Heart right ventricle (tissue), 16 donors: ENCODE results near the gene MYH11. TPM values are rescaled to one million over a fixed set of nuclear protein-coding genes. Genes with fewer than 3 reads are reported as not detected.

ENCODE experiments used
- ATAC-seq, 8 donors: fragments of 200-7000 bp; cut with Tn5 transposase; one replicate each; pipeline ENCODE4 v1.9.1; 2020; ENCODE audit warnings: mild to moderate bottlenecking in 8 of 8, moderate library complexity in 8 of 8, moderate number of reproducible peaks in 1 of 8
- DNase-seq, 2 donors: peaks; one replicate each; pipeline ENCODE4 v3.0.0-alpha.2; 2020
- H3K27ac ChIP-seq, 10 donors: fragments of 200-600 bp; sonication (generic) in 2 of 10; one replicate each; pipeline versions ENCODE4 v1.5.0 to v1.8.0; 2020 to 2022; ENCODE audit warnings: mild to moderate bottlenecking in 3 of 10
- H3K27me3 ChIP-seq, 7 donors: fragments of 200-600 bp; one replicate each; pipeline ENCODE4 v1.8.0; 2021 to 2022; ENCODE audit warnings: mild to moderate bottlenecking in 2 of 7
- H3K36me3 ChIP-seq, 9 donors: fragments of 200-600 bp; sonication (generic) in 1 of 9; one replicate each; pipeline versions ENCODE4 v1.5.0 to v1.8.0; 2020 to 2022; ENCODE audit warnings: mild to moderate bottlenecking in 2 of 9
- H3K4me1 ChIP-seq, 9 donors: fragments of 200-600 bp; sonication (generic) in 1 of 9; one replicate each; pipeline versions ENCODE4 v1.5.0 to v1.8.0; 2020 to 2022; ENCODE audit warnings: mild to moderate bottlenecking in 4 of 9
- H3K4me3 ChIP-seq, 10 donors: fragments of 200-600 bp; sonication (generic) in 2 of 10; one replicate each; pipeline versions ENCODE4 v1.5.0 to v1.8.0; 2020 to 2022; ENCODE audit warnings: mild to moderate bottlenecking in 7 of 10, moderate library complexity in 2 of 10
- H3K9me3 ChIP-seq, 11 donors: fragments of 200-600 bp in 10 of 11; sonication (generic) in 2 of 11; one replicate each; pipeline versions ENCODE4 v1.5.0 to v1.8.0; 2013 to 2022; ENCODE audit warnings: mild to moderate bottlenecking in 2 of 11, control low read depth in 1 of 11, moderate library complexity in 1 of 11
- WGBS, 2 donors: extraction: QIAGEN DNeasy Blood & Tissue Kit; methylation state at CpG; one replicate each; pipeline ENCODE4 v1.1.7; 2013; ENCODE audit warnings: inconsistent platforms in 1 of 2; 5-methylcytosine and 5-hydroxymethylcytosine counted together
- intact Hi-C, 10 donors: fragments of 100-400 bp; cut with DNase I; formaldehyde crosslinking; loops; one replicate each; pipeline versions ENCODE4 v1.11.1 to v1.14.2; 2022
- polyA plus RNA-seq, 2 donors: library from polyadenylated mRNA; stranded (reverse); fragments of 200-250 nt; gene quantifications; one replicate each; pipeline ENCODE4 v1.2.3, GENCODE V29; 2013
- total RNA-seq, 10 donors: library from RNA; stranded (reverse); fragmentation: NEBNext Ultra II Directional in 3 of 10; extraction: Animal tissue kit (Norgen Biotek cat#: 25700) in 3 of 10; gene quantifications; one replicate each; pipeline versions ENCODE4 v1.2.1 to v1.2.4, GENCODE V29; 2021 to 2023
- TF ChIP-seq, protein P1 (sequence below), 9 donors: fragments of 200-600 bp; sonication (generic) in 2 of 9; IDR thresholded peaks; one replicate each; pipeline versions ENCODE4 v1.5.0 to v1.8.0; 2021 to 2022; ENCODE audit warnings: antibody characterized with exemption in 9 of 9, mild to moderate bottlenecking in 5 of 9, moderate library complexity in 1 of 9
- donor health status: Arrhythmogenic right ventricular cardiomyopathy.
- donor health status: ischemic (EF 13 %, LVEDD 7.1; RV severe dilation, severe dysfunction).
- donor health status: healthy with polysubstance abuse.
- donor health status: DM: no; HTN: yes; CAD: no.
- donor health status: DM: no; HTN: no; CAD: no.
- donor health status: ischemic (EF 25% LVEDD 6.9; RV normal size, moderate dysfunction).
- donor health status: ischemic (EF 25% LVEDD 5.7; RV mildly dilated, moderate dysfunction).
- donor health status: healthy.
- donor health status: DM: yes; HTN: yes; CAD: no.
- donor health status: Ischemic cardiomyopathy.
- donor health status: ischemic (EF 35%, LVEDD 5.7; RV mildly dilated, moderate dysfunction).
- donor health status: nonischemic (EF 11% LVEDD 7.7; RV severe dilation, severe dysfunction).
- donor health status: DM: yes; HTN: yes; CAD: no.
- donor health status: PGD.
- donor health status: ischemic (EF 29% LVEDD 5.4; RV normal size, mild dysfunction).
- donor health status: nonischemic (EF 23%, LVEDD 6.1; RV moderate dilation, normal function).

Gene MYH11
- total and polyA plus RNA-seq, 12 donors, result 9.8 to 46.7 (median 23.5) TPM

DNA sequence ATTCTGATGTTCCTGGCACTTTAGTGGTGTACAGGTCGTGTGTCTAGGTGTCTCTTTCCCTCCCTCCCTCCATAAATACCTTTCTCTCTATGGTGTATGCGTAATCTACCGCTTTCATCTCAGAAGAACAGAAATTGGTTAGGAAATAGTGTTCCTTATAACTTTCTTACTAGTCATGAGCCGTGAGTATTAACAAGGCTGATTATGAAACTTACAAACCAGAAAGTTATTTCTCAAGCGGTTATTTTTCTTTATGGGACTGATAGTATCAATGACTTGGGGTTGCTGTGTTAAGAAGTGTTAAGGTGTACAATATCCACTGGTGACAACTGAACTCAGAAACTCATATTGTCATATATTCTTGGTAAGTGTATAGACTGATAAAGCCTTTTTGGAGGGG is 13.2 kb upstream of the MYH11 start:
- ATAC-seq, result no peak
- no peak overlapping the region for H3K27ac ChIP-seq
- peaks cover 0 to 12% (median 5%) of the 10 kb centered on the region in 9 donors for H3K4me1 ChIP-seq
- no peak for DNase-seq
- intact Hi-C loops, result loop anchor here in 2 of 10 donors (5.0 to 10.0 kb wide), 2 partner anchors 252 to 265 kb away; no protein-coding TSS in a partner anchor
- no peak overlapping the region for H3K4me3 ChIP-seq
- no peaks in the 10 kb centered on the region for H3K9me3 ChIP-seq
- H3K27me3 ChIP-seq, result no peaks in the 10 kb centered on the region
- 93 to 95% methylated on average over 5 of the region's 5 CpGs for WGBS, 2 donors
- TF ChIP-seq, protein P1, sequence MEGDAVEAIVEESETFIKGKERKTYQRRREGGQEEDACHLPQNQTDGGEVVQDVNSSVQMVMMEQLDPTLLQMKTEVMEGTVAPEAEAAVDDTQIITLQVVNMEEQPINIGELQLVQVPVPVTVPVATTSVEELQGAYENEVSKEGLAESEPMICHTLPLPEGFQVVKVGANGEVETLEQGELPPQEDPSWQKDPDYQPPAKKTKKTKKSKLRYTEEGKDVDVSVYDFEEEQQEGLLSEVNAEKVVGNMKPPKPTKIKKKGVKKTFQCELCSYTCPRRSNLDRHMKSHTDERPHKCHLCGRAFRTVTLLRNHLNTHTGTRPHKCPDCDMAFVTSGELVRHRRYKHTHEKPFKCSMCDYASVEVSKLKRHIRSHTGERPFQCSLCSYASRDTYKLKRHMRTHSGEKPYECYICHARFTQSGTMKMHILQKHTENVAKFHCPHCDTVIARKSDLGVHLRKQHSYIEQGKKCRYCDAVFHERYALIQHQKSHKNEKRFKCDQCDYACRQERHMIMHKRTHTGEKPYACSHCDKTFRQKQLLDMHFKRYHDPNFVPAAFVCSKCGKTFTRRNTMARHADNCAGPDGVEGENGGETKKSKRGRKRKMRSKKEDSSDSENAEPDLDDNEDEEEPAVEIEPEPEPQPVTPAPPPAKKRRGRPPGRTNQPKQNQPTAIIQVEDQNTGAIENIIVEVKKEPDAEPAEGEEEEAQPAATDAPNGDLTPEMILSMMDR (IDR thresholded peaks at IDR 0.05), result no peak
- H3K36me3 ChIP-seq, result peaks cover 0 to 93% (median 30%) of the 10 kb centered on the region in 9 donors

GRCh38 chr16:15866451-15866850 is 9.6 kb upstream of the MYH11 start:
- H3K4me3 ChIP-seq, result no peak overlapping the region
- intact Hi-C loops, result no loop called here
- no peaks in the 10 kb centered on the region for H3K9me3 ChIP-seq
- DNase-seq (no peak), ATAC-seq (no peak)
- no peaks in the 10 kb centered on the region for H3K27me3 ChIP-seq
- H3K27ac ChIP-seq, result no peak overlapping the region
- TF ChIP-seq, protein P1 (IDR thresholded peaks at IDR 0.05), result no peak
- H3K36me3 ChIP-seq, result peaks cover 0 to 68% (median 30%) of the 10 kb centered on the region in 9 donors
- H3K4me1 ChIP-seq, result peaks cover 0 to 5% (median 0%) of the 10 kb centered on the region in 9 donors
- 89 to 93% methylated on average over 5 of the region's 5 CpGs for WGBS, 2 donors

DNA sequence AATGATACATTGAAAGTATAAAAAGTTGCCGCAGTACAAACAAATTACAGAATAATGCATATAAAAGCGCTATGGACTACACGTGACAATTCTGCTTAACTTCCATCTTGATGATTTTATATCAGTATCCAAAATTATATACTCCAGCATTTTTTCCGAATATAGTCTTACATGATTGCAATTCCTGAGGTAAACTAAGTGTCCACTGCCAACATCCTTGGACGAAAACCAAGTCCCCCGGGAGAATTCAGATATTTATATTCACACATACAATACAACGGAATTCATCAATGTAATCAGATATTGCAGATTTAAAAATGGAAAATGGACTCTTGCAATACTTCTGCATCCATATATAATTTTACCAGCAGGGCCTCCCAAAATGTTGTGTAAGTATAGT is 8.9 kb upstream of the MYH11 start:
- intact Hi-C loops, result no loop called here
- no peak for DNase-seq
- ATAC-seq, result no peak
- Histone ChIP-seq H3K4me3 (no peak overlapping the region), H3K27me3 (no peaks in the 10 kb centered on the region), H3K27ac (no peak overlapping the region), H3K9me3 (no peaks in the 10 kb centered on the region), H3K4me1 (peaks cover 0 to 5% (median 0%) of the 10 kb centered on the region in 9 donors), H3K36me3 (peaks cover 0 to 61% (median 24%) of the 10 kb centered on the region in 9 donors)
- TF ChIP-seq, protein P1 (IDR thresholded peaks at IDR 0.05), result no peak
- WGBS, 2 donors, result 58 to 61% methylated on average over 7 of the region's 7 CpGs

GRCh38 chr16:15864939-15865338 is 8.1 kb upstream of the MYH11 start:
- Histone ChIP-seq H3K4me1 (peaks cover 0 to 2% (median 0%) of the 10 kb centered on the region in 9 donors), H3K4me3 (no peak overlapping the region), H3K9me3 (no peaks in the 10 kb centered on the region), H3K27me3 (no peaks in the 10 kb centered on the region), H3K27ac (no peak overlapping the region), H3K36me3 (peaks cover 0 to 53% (median 23%) of the 10 kb centered on the region in 9 donors)
- TF ChIP-seq, protein P1 (IDR thresholded peaks at IDR 0.05), result no peak
- WGBS, 2 donors, result 94 to 95% methylated on average over 5 of the region's 5 CpGs
- intact Hi-C loops, result no loop called here
- no peak for ATAC-seq
- no peak for DNase-seq
